GM21825 (cell line): ENCODE results near the gene SPNS1.
"Not testable (repeated sequence)": the region's sequence is repeated elsewhere in the genome, so short reads cannot be mapped to it uniquely, and the experiment has no call there.

Experiments
- ATAC-seq: cut with Tn5 transposase; IDR thresholded peaks from one replicate; pipeline ENCODE4 v1.9.1; 2021; ENCODE audit warnings: mild to moderate bottlenecking, moderate library complexity; ENCODE audit not compliant: unreplicated experiment

The SPNS1 gene

DNA sequence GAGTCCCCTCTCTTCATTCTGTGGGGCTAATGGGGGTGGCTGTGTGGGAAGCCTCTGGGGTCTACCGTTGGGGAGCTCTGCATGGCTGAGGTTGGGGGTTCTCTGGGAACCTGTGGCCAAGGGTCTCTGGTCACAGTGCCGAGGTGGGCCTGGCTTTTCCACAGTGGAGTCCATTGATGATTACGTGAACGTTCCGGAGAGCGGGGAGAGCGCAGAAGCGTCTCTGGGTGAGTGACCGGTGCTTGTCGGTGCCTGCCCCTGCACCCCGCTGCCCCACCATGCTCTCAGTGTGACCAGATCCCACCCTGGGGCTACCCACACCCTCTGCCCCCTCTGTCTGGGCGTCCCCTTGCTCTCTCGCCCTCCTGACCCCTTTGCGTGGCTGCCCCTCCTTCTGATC lies 14.8 kb downstream of the SPNS1 start:
- ATAC-seq, result no peak

GRCh38 chr16:28990375-28991040 lies 15.9 kb downstream of the SPNS1 start:
- no peak for ATAC-seq

DNA sequence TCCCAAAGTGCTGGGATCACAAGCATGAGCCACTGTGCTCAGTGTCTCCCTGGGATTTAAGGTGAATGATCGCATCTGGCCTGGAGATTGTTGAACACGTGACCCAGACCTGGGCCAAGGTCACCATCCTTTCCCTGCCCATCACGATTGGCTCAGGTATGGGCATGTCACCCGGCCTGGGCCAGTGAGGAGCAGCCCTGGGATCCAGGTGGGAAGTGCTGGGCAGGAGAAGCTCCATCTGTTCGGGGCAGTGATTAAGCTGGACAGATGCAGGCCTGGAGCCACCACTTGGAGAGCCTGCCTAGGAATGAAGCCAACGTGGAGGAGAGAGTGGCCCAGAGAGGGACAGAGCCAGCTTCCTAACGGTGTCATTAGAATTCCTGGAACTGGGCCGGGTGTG lies 17.1 kb downstream of the SPNS1 start:
- ATAC-seq, result no peak

DNA sequence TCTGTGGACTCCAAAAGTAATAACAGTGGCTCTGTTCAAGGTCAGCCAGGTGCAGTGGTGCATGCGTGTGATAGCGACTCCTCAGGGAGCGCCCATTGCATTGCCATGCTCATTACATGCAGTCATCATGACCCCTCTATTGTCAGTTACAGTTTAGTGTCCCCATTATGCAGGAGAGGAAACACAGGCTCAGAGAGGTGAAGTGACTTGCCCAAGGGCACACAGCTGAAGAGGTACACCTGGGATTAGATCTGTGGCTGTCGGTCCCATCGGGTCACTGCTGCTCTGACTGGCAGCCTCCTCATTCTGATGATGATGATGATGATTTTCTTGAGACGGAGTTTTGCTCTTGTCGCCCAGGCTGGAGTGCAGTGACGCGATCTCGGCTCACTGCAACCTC lies 17.9 kb downstream of the SPNS1 start:
- ATAC-seq, result no peak

GRCh38 chr16:28998837-28999236 lies 24.3 kb downstream of the SPNS1 start:
- ATAC-seq, result no peak

- ATAC-seq, result no peak
Observed at GRCh38 chr16:28999577-28999976, 25.0 kb downstream of the SPNS1 start.

DNA sequence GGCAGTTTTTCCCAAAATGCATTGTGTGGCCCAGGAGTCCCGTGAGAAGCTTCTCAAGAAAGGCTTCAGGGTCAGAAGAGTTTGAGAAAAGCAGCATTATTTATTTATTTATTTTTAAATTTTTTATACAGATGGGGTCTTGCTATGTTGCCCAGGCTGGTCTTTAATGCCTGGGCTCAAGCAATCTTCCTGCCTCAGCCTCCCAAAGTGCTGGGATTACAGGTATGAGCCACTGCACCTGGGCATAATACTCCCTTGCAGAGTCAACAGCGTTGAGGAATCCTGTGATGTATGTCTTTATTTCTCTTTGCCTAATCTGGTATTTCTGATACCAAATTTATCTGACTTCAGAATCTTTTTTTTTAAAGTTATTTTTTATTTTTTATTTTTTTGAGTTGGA lies 25.4 kb downstream of the SPNS1 start:
- ATAC-seq, result no peak

DNA sequence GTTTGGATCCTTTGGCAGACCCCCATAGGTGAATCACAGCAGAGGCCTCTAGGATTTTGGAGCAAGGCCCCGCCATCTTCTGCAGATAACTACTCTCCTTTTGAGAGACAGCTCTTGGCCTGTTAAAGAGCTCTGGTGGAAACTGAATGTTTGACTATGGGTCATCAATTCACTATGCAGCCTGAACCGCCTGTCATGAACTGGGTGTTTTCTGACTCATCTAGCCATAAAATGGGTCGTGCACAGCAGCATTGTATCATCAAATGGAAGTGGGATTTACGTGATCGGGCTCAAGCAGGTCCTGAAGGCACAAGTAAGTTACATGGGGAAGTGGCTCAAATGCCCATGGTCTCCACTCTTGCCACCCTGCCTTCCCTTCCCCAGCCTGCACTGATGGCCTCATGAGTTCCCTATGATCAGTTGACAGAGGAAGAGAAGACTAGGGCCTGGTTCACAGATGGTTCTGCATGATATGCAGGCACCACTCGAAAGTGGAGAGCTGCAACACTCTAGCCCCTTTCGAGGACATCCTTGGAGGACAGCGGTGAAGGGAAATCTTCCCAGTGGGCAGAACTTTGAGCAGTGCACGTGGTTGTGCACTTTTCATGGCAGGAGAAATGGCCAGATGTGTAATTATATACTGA lies 30.0 kb downstream of the SPNS1 start:
- not testable (repeated sequence) for ATAC-seq

DNA sequence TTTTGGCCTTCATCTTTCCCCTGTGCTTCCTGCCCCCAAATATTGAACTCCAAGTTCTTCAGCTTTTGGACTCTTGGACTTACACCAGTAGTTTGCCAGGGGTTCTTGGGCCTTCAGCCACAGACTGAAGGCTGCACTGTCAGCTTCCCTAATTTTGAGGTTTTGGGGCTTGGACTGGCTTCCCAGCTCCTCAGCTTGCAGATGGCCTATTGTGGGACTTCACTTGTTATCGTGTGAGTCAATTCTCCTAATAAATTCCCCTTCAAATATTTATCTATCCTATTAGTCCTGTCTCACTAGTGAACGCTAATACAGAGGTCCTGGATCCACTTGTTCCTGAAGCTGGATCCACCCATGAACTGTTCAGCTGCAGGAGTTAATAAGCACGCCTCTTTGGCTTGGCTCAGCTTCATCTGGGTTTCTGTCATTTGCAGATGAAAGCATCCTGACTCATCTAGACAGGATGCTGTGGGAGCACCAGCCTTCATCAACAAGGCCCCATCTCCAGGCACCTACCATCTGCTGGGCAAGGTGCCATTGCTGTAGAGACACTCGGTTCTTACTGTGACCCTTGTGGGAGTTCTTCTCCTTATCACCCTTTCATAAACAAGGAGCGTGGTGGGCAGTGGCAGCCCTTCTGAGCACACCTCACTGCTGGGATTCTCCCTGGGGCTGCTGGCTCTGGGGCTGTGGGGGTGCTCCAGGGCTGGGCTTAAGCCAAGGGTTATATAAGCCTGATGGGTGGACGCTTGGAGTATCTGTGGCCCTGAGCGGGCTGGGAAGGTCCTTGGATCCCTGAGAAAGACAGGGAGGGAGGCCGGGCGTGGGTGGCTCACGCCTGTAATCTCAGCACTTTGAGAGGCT lies 33.4 kb downstream of the SPNS1 start:
- no peak for ATAC-seq

GRCh38 chr16:29009050-29009837 lies 34.7 kb downstream of the SPNS1 start:
- ATAC-seq, result no peak

GRCh38 chr16:29009838-29010166 lies 35.2 kb downstream of the SPNS1 start:
- ATAC-seq, result no peak

DNA sequence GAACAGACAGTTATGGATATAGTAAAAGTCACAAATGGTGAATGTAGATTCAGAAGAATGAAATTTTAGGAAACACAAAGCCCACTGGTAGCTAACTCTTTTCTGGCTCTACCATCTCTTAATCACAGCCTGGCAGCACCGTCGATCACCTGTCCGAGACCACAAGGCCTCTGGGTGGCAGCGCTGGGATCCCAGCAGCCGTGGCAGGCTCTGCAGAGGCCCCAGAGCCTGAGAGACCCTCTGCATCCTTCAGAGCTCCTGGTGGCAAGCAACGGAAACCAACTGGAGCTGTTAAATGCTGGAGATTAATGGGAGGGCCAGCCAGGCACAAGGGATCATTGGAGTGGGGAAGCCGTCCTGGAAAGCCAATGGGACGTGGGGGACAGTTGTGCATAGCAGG lies 36.5 kb downstream of the SPNS1 start:
- ATAC-seq, result no peak

DNA sequence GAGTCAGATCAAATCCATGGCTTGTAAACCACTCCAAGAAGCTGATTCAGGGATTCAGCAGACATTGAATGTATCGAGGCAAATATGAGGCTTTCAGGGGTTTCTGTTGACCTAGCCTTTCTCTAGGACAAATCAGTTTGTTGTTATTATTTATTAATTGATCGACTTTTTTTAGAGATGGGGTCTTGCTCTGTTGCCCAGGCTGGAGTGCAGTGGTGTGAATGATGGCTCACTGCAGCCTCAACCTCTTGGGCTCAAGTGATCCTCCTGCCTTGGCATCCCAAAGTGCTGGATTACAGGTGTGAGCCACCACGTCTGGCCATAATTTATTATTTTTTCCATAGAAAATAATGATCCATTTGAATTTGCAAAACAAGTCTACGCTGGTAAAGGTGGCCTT lies 37.3 kb downstream of the SPNS1 start:
- no peak for ATAC-seq

- no peak for ATAC-seq
Observed at GRCh38 chr16:29012913-29013553, 38.5 kb downstream of the SPNS1 start.

GRCh38 chr16:29014561-29015069 lies 40.0 kb downstream of the SPNS1 start:
- ATAC-seq, result no peak

GRCh38 chr16:29022196-29022595 lies 47.6 kb downstream of the SPNS1 start:
- no peak for ATAC-seq

DNA sequence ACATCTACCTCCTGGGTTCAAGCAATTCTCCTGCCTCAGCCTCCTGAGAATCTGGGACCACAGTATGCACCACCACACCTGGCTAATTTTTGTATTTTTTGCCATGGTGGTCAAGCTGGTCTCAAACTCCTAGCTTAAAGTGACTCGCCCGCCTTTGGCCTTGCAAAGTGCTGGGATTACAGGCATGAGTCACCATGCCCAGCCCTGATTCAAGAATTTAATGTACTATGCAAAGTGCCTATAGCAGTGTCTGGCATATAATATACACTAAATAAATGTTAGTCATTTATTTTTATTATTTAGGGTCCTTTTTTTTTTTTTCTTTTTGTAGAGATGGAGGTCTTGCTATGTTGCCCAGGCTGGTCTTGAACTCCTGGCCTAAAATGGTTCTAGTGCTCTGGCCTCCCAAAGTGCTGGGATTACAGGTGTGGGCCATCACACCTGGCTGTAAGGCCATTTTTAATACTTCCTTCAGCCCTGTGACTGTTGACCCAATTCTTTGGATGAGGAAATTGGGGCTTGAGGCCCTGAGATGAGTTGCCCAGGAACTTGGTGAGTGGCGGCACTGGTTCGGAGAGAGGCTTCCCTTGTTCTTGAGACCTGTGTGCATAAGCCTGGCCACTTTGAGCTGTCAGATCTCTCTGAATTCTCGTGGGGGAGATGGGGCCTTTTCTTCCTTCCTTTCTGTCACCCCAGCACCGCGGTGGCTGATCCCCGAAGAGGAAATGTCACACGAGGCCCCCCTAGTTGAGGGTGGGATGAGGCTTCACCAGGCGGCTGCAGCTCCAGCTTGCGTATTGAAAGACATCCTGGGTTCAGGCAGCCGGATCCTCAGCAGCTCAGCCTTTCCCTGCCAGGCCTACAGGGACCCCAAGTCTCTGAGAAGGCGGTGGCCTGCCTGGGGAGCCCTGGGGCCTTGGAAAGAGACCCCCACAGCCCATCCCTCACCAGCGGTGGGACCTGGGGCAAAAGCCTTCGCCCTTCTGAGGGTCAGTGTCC lies 49.0 kb downstream of the SPNS1 start:
- ATAC-seq, result no peak

DNA sequence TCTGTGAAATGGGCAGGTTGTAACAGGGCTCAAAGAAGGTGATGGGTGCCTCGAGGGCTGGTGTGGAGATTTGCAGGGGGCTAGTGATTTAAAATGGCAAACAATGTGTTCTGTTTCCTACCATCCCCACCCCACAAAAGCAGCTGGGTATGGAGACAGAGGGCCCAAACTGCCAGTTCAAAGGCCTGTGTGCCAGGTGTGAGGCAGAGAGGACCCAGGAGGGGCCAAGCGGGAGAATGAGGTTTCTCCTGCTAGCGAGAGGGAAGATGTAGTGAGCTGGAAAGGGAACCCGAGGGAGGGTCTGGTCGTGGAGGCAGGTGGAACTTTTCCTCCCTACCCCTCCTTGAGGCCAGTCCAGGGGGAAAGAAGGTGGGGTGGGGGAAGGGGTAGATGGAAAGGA lies 49.7 kb downstream of the SPNS1 start:
- ATAC-seq, result no peak

GRCh38 chr16:29025218-29025617 lies 50.6 kb downstream of the SPNS1 start:
- no peak for ATAC-seq
